Measurements from ENCODE around the gene CTIF.

The CTIF gene

DNA sequence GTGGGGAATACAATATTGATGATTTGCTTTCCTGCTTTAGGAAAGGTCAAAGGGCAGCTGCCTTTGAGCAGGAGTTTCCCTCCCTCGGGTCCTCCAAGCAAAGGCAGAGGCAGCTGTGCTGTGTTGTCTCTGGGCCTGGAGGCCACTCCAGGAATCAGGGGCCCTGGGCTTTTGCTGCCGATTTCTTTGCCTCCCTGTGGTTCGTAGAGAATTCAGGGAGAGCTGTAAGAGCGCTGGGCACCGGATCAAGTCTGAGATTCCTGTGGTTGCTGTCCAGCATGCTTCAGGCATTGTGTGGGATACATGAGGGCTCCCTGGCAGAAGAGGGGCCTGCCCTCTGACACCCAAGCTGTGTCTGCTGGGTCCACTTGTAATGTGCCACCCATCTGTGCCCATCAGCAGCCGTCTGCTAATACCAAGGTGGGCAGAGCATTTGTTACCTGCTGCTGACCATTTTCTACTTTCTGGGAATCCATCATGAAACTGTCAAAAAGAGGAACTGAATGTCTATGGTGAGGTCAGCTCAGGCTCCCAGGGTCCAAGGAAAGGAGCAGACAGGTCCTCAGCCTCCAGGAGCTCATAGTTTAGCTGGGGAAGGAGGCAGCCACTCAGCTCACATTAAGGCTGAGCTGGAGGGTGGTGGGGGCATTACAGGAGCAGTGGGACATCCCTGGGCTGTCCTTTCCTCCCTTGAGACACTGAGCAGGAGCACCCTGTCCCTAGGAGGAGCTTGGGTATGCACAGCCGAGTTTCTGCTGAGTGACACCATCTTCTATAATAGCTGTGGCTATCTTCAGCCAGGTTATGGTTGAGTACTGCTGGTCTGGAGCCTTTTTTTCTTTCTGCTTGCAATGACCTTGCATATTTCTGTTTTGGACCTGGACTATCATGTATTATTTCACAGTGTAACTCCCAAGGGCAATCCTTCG lies 68.5 kb downstream of the CTIF start:
- no peak for DNase-seq

DNA sequence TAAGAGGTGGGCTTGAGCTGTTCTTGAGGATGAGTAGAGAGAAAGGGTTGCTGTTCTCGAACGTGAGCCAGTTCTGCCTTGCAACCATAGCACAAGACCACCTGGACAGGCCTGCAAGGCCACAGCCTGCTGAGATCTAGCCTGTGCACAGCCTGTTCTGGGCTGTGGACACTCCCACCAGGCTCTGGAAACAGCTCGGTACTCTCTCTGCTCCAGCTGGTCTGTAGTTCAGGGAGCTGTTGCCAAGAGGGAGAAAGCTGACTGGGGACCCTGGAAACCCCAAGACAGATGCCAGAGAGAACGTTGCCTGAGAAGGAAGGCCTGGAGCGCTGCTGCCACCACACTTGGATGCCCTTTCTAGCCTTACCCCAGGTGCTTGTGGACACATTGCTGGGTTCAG lies 69.8 kb downstream of the CTIF start:
- peak; percentile 23 for DNase-seq

GRCh38 chr18:48609114-48609513 lies 70.3 kb downstream of the CTIF start:
- DNase-seq, result no peak

DNA sequence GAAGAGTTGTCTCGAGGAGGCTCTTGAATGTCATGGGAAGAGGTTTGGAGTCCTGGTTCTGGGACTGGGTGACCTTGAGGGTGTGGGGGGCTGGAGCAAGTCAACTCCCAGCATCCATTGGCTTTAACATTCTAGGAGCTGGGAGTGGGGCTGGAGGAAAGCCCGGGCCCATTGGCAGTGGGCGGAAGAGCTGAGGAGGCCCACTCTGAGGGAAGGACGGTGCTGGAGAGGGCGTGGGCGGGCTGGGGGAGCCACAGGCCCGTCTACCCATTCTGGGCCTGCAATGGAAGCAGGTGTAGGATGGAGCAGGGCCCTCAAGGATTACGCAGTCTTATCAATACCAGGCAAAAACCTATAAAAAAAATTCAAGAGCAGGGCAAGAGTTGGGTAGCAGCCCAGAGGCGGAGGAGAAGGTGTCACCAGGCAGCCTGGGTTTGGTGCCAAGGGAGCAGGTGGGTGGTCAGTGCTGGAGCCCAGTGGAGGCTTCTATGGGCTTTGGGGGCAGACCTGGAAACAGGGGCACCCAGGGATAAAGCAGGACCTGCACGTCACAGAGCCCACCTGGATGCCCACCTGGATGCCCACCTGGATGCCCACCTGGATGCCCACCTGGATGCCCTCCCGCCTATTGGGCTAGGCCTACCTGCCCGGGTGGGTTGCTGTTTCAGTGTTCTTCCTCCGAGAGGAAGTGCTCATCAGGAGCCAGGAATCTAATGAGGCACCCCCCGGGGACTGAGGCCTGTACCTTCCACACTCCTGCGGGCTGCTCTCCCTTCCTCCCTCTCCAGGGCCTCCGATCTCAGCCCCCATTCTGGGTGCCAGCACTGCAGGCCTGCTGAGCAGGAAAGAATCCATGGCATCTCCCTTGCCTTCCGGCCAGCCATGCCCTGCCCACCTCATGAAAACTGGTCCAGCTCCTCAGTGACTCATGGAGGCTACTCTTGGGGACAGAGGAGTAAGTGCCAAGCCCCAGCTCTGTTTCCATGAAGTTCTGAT lies 71.3 kb downstream of the CTIF start:
- no peak for DNase-seq

DNA sequence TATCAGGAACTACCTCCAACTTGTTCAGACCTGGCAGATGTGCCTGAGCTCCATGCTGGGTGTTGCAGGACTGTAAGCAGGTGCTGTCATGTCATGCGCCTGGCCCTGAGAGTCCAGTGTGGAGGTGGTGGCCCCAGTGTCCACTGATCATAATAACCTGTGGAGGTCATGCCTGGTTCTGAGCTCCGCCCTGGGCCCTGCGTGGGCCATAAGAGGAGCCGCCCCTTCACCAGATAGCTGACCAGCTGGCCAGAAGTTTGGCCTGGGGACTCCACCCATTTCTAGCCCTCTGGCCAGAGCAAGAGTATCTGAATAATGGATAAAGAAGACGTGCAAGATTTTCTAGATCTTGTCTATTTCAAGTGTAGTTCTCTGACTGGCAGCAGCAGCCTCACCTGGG lies 72.4 kb downstream of the CTIF start:
- no peak for DNase-seq

- DNase-seq, result no peak
These were observed 73.1 kb downstream of the CTIF start for GRCh38 chr18:48611785-48612480.

- no peak for DNase-seq
These were observed 73.7 kb downstream of the CTIF start for GRCh38 chr18:48612511-48612910.

DNA sequence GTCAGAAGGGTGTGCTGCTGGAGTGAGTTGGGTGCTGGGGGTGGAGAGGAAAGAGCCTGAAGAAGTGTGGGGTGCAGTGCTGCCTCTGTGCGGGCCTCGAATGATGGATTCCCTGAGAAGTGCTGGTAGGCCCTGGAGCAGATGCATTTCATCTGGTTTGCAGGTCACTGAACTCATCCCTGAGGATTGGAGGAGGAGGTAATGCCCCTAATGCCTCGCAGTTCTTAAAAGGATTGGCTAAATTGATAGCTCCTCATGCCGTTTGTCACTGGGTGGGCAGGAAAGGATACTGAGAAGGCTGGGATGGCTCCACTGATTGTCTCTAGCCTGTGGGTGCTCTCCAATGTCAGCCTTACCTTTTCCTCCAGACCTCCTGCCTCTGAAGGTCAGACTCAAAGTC lies 74.1 kb downstream of the CTIF start:
- DNase-seq, result no peak

GRCh38 chr18:48613589-48614404 lies 75.0 kb downstream of the CTIF start:
- no peak for DNase-seq

DNA sequence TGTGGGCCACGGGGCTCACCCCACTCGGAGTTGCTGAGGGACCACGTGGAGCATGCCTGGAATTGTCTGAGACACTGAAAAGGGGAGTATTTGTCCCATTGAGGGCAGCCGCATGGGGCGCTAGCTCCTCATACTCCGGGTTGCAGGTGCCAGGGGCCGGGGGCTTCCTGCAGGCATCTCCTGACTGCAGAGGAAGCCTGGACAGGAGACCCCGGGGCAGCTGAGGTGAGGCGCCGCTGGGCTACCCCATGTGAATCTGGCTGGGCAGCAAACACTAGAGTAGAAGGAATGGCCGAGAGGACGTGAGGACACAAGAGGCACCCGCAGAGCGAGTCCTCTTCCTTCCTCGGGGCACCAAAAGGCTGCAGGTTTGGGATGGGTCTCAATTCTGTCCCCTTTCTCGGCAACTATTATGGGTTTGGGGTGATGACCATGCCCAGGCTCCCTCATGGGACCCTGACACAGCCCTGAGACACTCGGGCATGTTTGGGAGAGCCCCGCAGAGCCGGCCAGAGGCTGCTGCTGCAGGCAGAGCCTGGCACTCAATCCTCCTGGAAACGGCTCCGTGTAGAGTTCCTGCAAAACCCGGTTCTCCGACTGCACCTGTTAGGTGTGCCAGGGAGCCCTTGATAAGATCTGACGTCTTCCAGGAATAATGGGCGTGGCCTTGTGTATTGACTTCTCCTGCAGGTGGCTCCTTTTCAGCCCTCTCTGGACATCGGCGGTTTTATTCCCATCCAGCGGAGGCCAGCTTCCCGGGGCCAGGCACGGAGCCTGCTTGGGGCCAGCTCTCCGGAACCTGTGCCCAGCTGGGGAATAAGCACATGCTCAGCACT lies 77.0 kb downstream of the CTIF start:
- no peak for DNase-seq

DNA sequence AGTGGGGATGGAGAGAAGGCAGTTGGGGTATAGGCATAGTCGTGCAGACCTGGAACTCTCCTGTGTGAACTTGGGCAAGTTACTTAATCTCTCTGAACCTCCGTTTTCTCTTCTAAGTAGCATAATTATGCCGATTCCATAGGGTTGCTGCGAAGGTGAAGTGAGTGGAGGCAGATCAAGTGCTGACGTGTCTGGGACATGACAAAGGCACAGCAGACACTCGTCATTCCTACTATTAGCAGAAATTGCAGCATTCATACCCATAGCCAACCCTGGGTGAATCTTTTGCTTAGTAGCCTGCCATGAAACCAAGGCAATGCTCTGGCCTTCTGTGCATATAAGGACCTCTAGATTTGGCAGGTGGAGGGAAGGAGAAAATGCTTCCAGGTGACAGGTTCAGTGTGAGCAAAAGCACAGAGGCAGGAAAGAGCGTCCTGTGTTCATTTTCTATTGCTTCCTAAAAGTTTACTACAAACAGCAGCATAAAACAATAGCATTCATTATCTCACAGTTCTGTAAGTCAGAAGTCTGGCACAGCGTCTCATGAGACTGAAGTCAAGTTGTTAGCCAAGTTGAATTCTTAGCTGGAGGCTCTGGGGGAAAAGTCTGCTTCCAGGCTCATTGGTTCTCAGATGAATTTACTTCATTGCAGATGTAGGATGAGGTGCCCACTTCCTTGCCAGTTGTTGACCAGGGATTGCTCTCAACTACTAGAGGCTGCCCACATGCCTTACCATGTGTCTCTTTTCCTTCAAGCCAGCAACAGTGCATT lies 77.8 kb downstream of the CTIF start:
- DNase-seq, result no peak

DNA sequence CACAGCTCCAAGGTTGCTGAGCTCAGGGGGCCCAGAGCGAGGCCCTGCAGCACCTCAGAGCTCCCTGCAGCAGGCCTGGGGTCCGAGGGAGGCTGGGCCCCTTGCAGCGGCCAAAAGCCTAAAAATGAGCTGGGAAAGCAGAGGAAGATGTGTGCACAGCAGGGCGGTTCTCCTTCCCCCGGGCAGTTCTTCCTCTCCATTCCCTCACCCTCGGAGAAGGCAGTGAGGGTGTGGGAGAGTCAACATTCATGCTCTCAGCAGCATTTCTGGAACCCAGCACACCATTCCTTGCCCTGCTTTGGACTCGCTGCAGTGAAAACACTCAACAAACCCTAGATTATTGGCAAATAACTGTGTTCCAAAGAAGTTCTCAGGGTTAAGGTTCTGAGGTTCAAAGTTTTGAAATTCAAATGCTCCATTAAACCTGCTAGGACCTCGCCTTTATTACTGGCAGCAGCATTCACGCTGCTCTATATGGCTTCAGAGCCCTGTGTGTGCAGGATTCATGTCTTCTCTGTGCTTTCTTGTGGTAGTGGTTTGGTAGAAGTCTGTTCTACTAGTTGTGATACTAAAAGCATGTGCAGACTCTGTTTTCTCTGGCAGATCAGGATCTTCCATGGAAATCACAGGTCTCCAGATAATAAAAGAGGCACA lies 79.1 kb downstream of the CTIF start:
- DNase-seq, result no peak

GRCh38 chr18:48619016-48619415 lies 80.2 kb downstream of the CTIF start:
- DNase-seq, result no peak

GRCh38 chr18:48619501-48619900 lies 80.7 kb downstream of the CTIF start:
- no peak for DNase-seq

- no peak for DNase-seq
These were observed 81.2 kb downstream of the CTIF start for GRCh38 chr18:48620071-48620470.

GRCh38 chr18:48621240-48621639 lies 82.4 kb downstream of the CTIF start:
- DNase-seq, result no peak

DNA sequence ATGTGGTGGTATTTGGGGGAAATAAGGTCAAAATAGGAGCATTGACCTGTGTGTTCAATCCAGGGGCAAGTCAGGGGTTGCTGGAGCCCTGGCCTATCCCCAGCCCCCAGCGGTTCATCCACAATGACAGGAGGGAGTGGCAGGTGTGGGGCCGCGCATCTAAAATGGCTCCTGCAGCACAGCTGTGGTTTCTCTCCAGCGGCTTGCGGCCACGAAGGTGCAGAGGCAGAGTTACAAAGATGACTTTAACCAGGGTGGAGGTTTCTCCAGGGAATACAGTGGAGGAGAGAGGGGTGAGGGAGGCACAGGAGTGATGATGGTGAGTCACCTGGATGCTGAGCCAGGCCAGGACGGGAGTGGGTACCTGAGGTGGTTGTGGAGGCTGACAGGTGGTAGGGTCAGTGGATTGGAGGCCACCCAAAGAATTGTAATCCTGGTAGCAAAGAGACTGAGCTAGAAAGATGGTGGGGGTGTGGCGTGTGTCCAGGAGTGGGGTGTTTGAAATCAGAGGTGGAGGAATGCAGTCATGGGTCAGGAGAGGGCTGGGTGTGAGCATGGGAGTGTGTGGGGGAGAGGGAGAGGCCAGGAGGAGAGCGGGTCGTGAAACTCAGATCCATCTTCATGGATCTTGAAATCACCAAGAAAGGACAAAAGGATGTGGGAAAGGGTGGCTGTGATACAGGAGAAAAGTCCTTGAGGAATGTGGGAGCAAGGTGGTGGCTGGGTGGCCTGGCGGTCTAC lies 83.2 kb downstream of the CTIF start:
- DNase-seq, result no peak

DNA sequence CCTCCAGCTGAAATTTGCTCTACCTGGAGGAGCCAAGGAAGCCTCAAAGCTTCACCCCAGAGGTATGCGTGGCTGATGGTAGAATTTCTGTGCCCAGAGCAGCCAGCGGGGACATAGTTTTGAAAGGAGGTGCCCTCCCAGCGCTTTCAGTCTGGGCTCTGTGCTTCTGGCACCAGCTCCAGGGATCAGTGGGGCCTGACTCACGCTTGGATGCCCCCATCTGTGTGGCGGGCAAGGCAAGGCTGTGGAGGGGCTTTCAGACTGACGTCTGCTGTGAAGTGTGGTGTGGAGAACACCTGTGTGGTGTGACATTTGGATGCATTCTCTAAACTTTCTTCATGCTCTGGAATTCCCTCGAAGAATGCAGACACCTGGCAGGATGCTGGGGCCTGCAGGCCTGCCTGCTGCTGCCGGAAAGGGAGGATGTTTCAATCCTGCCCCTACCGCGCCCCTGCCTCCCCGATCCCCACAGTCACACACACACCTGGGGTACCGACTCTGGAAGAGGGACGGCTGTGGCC lies 84.1 kb downstream of the CTIF start:
- DNase-seq, result no peak
